ENCODE measurements around the gene TP53AIP1.

The TP53AIP1 gene

DNA sequence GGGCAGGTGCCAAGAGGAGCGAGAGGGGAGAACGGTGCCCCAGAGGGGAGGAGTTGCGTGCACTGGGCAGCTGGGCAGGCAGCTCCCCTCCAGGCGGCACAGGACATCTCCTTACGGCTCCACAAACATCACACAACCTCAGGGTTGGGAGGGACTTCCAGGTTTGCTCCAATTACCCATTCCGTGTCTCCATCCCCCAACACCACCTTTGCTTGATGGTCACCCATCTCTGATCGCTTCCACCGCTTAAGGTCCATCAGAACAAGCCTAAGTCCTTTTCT is 14.5 kb upstream of the TP53AIP1 start:
- H3K9me3 ChIP-seq (ENCODE audit: low read length), result no peaks in the 10 kb centered on the region
- no peaks in the 10 kb centered on the region for H3K4me1 ChIP-seq (ENCODE audit: insufficient read depth, low read length)
- H3K4me3 ChIP-seq (ENCODE audit: low read length), result no peak overlapping the region
- H2AFZ ChIP-seq (ENCODE audit: low read depth, low read length), result no peak overlapping the region
- H3K27me3 ChIP-seq (ENCODE audit: insufficient read depth, low read length), result no peaks in the 10 kb centered on the region
- no peaks in the 10 kb centered on the region for H3K36me3 ChIP-seq (ENCODE audit: insufficient read depth, low read length)

DNA sequence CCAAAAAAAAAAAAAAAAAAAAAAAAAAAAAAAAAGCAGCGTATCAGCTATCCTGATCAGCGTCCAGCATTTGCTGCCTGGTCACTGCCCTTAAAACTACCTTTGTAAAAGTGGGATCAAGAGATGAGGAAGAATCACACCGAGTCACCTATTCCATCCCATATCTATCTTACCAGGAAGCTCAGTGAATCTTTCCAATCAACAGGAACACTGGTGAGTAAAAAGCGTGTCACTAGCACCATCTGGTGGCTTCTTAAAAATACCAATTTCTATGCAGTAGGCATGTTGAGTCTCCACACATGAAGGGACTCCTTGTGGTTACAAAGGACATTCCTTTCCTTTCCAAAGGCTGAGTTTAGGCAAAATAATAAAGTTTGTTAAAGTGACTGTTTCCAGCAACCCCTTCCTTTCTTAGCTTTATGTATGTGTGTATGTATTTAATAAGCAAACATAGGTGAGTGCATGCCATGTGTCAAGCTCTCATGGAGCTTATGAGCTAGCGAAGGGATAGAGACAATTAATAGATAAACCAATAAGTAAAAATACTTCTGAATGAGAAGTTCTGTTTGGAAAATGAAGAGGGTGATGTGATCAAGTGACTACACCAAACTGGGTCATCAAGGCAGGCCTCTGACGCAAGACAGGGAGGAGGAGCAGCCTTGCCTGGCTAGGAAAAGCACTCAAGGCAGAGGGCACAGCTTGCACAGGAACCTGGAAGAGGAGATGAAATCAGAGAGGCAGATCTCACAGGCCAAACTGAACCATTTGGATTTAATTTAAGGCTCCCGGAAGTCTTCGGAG is 13.9 kb upstream of the TP53AIP1 start:
- Histone ChIP-seq H3K9me3 (ENCODE audit: low read length) (no peaks in the 10 kb centered on the region), H3K4me1 (ENCODE audit: insufficient read depth, low read length) (no peaks in the 10 kb centered on the region), H3K27me3 (ENCODE audit: insufficient read depth, low read length) (no peaks in the 10 kb centered on the region), H2AFZ (ENCODE audit: low read depth, low read length) (no peak overlapping the region), H3K36me3 (ENCODE audit: insufficient read depth, low read length) (no peaks in the 10 kb centered on the region), H3K4me3 (ENCODE audit: low read length) (no peak overlapping the region)

- Histone ChIP-seq H3K4me1 (ENCODE audit: insufficient read depth, low read length) (no peaks in the 10 kb centered on the region), H3K4me3 (ENCODE audit: low read length) (no peak overlapping the region), H3K36me3 (ENCODE audit: insufficient read depth, low read length) (no peaks in the 10 kb centered on the region), H3K9me3 (ENCODE audit: low read length) (no peaks in the 10 kb centered on the region), H3K27me3 (ENCODE audit: insufficient read depth, low read length) (no peaks in the 10 kb centered on the region), H2AFZ (ENCODE audit: low read depth, low read length) (no peak overlapping the region)
Measured at GRCh38 chr11:128955636-128956035, 13.0 kb upstream of the TP53AIP1 start.

DNA sequence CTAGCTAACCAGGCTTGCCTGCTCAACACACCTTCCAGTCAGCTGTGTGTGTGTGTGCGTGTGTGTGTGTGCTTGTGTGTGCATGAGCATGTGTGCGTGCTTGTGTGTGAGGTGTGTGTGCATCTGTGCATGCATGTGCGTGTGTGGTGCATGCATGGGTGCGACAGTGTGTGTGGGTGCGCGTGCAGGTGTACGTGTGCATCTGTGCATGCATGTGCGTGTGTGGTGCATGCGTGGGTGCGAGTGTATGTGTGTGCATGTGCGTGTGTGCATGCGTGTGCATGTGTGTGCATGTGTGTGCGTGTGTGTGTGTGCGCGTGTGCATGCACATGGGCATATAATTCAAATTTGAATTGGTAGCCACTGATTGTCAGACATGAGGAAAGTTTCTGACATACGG is 10.5 kb upstream of the TP53AIP1 start:
- Histone ChIP-seq H3K27me3 (ENCODE audit: insufficient read depth, low read length) (no peaks in the 10 kb centered on the region), H3K9me3 (ENCODE audit: low read length) (no peaks in the 10 kb centered on the region), H3K4me3 (ENCODE audit: low read length) (no peak overlapping the region), H3K4me1 (ENCODE audit: insufficient read depth, low read length) (no peaks in the 10 kb centered on the region), H3K36me3 (ENCODE audit: insufficient read depth, low read length) (no peaks in the 10 kb centered on the region), H2AFZ (ENCODE audit: low read depth, low read length) (no peak overlapping the region)

- H3K36me3 ChIP-seq (ENCODE audit: insufficient read depth, low read length), result no peaks in the 10 kb centered on the region
Measured at GRCh38 chr11:128949791-128950454, 7.3 kb upstream of the TP53AIP1 start.

DNA sequence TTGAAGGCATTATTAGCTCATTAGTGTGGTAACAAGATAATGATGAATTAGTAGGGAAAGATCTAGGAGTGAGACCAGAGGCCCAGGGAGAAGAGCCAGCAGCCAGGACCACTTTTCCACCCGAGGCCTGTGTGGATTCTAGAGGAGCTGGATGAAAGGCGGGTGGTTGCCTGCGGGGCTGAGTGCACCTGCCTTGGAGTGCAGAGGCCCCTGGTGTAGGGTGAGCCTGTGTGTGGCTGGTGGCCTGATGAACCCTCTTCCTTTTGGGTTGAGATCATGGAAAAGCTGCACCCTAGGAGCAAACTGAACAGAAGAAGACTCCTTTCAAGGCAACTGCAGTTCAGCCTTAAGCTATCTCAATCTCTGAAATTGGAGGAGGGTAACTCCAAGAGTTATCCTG is 5.9 kb upstream of the TP53AIP1 start:
- no peak overlapping the region for H2AFZ ChIP-seq (ENCODE audit: low read depth, low read length)

More at GRCh38 chr11:128949791-128950454, 7.3 kb upstream of the TP53AIP1 start:
- Histone ChIP-seq H3K4me3 (ENCODE audit: low read length) (no peak overlapping the region), H3K9me3 (ENCODE audit: low read length) (no peaks in the 10 kb centered on the region), H3K4me1 (ENCODE audit: insufficient read depth, low read length) (no peaks in the 10 kb centered on the region), H3K27me3 (ENCODE audit: insufficient read depth, low read length) (no peaks in the 10 kb centered on the region), H2AFZ (ENCODE audit: low read depth, low read length) (no peak overlapping the region)

GRCh38 chr11:128947773-128948172 is 5.1 kb upstream of the TP53AIP1 start:
- Histone ChIP-seq H3K9me3 (ENCODE audit: low read length) (no peaks in the 10 kb centered on the region), H3K4me3 (ENCODE audit: low read length) (no peak overlapping the region), H2AFZ (ENCODE audit: low read depth, low read length) (no peak overlapping the region), H3K36me3 (ENCODE audit: insufficient read depth, low read length) (no peaks in the 10 kb centered on the region), H3K27me3 (ENCODE audit: insufficient read depth, low read length) (no peaks in the 10 kb centered on the region), H3K4me1 (ENCODE audit: insufficient read depth, low read length) (peaks cover 2% of the 10 kb centered on the region)

More for the DNA sequence above, 5.9 kb upstream of the TP53AIP1 start:
- Histone ChIP-seq H3K27me3 (ENCODE audit: insufficient read depth, low read length) (no peaks in the 10 kb centered on the region), H3K4me1 (ENCODE audit: insufficient read depth, low read length) (no peaks in the 10 kb centered on the region), H3K36me3 (ENCODE audit: insufficient read depth, low read length) (no peaks in the 10 kb centered on the region), H3K4me3 (ENCODE audit: low read length) (no peak overlapping the region), H3K9me3 (ENCODE audit: low read length) (no peaks in the 10 kb centered on the region)

- no peak overlapping the region for H3K4me3 ChIP-seq (ENCODE audit: low read length)
- no peaks in the 10 kb centered on the region for H3K27me3 ChIP-seq (ENCODE audit: insufficient read depth, low read length)
- H3K36me3 ChIP-seq (ENCODE audit: insufficient read depth, low read length), result no peaks in the 10 kb centered on the region
- H2AFZ ChIP-seq (ENCODE audit: low read depth, low read length), result no peak overlapping the region
- H3K9me3 ChIP-seq (ENCODE audit: low read length), result no peaks in the 10 kb centered on the region
- H3K4me1 ChIP-seq (ENCODE audit: insufficient read depth, low read length), result peaks cover 2% of the 10 kb centered on the region
Measured at GRCh38 chr11:128946648-128947047, 4.0 kb upstream of the TP53AIP1 start.

GRCh38 chr11:128943428-128943976 is 831 bp upstream of the TP53AIP1 start:
- Histone ChIP-seq H3K36me3 (ENCODE audit: insufficient read depth, low read length) (no peaks in the 10 kb centered on the region), H2AFZ (ENCODE audit: low read depth, low read length) (no peak overlapping the region), H3K27me3 (ENCODE audit: insufficient read depth, low read length) (no peaks in the 10 kb centered on the region), H3K4me3 (ENCODE audit: low read length) (no peak overlapping the region), H3K9me3 (ENCODE audit: low read length) (no peaks in the 10 kb centered on the region), H3K4me1 (ENCODE audit: insufficient read depth, low read length) (peaks cover 2% of the 10 kb centered on the region)

DNA sequence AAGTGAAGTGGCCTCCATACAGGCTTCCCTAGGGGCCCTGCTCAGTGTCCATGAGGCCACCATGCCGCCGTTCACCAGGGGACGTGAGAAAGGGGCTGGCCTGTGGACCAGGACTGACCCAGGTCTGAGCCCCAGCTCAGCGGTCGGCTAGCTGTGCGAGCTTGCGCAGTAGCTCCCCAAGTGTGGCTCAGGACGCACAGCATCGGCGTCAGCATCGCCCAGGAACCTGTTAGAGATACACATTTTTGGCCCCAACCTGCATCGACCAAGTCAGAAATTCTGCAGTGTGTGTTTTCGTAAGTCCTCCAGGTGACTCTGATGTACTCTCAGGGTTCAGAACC is 429 bp downstream of the TP53AIP1 start:
- Histone ChIP-seq H3K36me3 (ENCODE audit: insufficient read depth, low read length) (no peaks in the 10 kb centered on the region), H3K27me3 (ENCODE audit: insufficient read depth, low read length) (no peaks in the 10 kb centered on the region), H3K9me3 (ENCODE audit: low read length) (no peaks in the 10 kb centered on the region), H3K4me1 (ENCODE audit: insufficient read depth, low read length) (peaks cover 6% of the 10 kb centered on the region), H3K4me3 (ENCODE audit: low read length) (no peak overlapping the region), H2AFZ (ENCODE audit: low read depth, low read length) (no peak overlapping the region)

DNA sequence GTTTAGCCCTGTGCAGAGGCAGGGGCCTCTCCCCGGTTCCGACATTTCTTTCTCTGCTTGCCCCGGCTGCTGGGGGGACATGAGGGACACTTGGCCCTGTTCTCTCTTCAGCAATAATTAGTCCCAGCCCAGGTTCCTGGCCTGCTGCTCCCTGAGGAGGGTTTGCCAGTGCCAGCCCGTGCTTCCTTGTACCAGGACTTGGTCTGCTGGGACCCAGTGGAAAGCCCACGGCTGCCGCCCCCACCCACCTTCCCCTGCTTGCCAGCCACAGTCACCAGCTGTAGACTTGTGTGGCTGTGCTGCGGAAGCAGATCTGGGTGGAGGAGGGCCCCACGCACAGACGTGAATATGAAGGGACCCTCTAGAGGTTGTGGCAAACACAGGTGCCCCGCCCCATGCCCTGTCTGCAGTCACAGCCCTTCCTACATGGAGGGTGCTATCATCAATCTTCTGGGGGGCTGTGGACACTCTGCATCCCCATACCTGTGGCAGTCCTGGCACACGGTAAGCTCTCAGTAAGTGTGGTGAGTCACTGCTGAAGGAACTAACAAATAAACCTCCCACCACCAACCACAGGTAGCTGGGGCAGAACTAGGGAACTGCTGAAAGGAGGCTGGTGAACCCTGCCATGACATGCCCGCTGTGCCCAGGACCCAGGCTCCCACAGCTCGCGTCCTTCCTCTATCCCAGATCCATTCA is 949 bp downstream of the TP53AIP1 start:
- H3K4me3 ChIP-seq (ENCODE audit: low read length), result no peak overlapping the region
- H3K36me3 ChIP-seq (ENCODE audit: insufficient read depth, low read length), result no peaks in the 10 kb centered on the region
- no peak overlapping the region for H2AFZ ChIP-seq (ENCODE audit: low read depth, low read length)
- H3K27me3 ChIP-seq (ENCODE audit: insufficient read depth, low read length), result no peaks in the 10 kb centered on the region
- no peaks in the 10 kb centered on the region for H3K9me3 ChIP-seq (ENCODE audit: low read length)
- peaks cover 11% of the 10 kb centered on the region for H3K4me1 ChIP-seq (ENCODE audit: insufficient read depth, low read length)

DNA sequence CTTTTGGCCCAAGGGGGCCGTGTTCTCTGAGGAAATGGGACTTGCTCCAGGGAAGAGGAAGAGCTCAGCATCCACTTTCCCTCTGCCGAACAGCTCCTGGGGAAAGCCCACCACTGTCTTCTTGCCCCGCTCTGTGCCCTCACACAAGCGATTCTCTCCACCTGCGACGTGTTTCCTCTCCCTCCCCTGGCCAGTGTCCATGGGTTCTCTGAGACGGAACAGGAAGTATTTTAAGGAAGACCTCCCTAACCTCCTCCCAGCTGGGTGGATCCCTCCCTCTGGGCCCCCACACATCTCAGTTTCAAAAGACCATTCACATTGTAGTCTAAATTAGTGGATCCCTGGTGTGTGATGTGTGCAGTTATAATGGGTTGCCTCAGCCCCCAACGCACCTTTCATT is 1.6 kb downstream of the TP53AIP1 start:
- Histone ChIP-seq H3K4me1 (ENCODE audit: insufficient read depth, low read length) (peaks cover 16% of the 10 kb centered on the region), H2AFZ (ENCODE audit: low read depth, low read length) (no peak overlapping the region), H3K27me3 (ENCODE audit: insufficient read depth, low read length) (no peaks in the 10 kb centered on the region), H3K9me3 (ENCODE audit: low read length) (no peaks in the 10 kb centered on the region), H3K4me3 (ENCODE audit: low read length) (no peak overlapping the region), H3K36me3 (ENCODE audit: insufficient read depth, low read length) (no peaks in the 10 kb centered on the region)

DNA sequence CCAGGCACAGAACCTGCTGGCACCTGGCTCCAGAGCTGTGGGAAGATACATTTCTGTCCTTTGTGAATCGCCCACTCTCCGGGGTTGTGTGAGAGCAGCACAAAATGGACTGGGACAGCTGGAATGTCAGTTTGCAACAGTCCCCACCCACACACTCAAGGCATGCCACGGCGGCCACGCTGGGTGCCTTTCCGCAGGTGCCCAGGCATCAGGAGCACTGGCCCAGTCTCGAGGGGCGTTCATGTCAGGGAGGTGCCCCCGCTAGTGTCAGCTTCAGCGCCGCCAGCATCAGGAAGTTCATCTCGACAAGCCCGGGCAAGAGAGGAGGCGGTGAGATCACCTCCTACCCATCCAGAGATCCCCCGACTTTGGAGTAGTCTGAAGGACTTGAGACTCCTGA is 2.1 kb downstream of the TP53AIP1 start:
- H3K4me3 ChIP-seq (ENCODE audit: low read length), result no peak overlapping the region
- no peaks in the 10 kb centered on the region for H3K27me3 ChIP-seq (ENCODE audit: insufficient read depth, low read length)
- H3K36me3 ChIP-seq (ENCODE audit: insufficient read depth, low read length), result no peaks in the 10 kb centered on the region
- H3K4me1 ChIP-seq (ENCODE audit: insufficient read depth, low read length), result peaks cover 16% of the 10 kb centered on the region
- no peaks in the 10 kb centered on the region for H3K9me3 ChIP-seq (ENCODE audit: low read length)
- H2AFZ ChIP-seq (ENCODE audit: low read depth, low read length), result no peak overlapping the region
